ENCODE data around the gene LETM1.

Gene LETM1

GRCh38 chr4:1762264-1763010, 93.5 kb downstream of the LETM1 start:
- no peak for DNase-seq (ENCODE audit: low read depth)

Data from stimulated activated CD8-positive, alpha-beta memory T cell treated with anti-CD3 and anti-CD28 coated beads, Interleukin-4, amount 100 ng/mL, for 24 hours (primary cell).